MM.1S (cell line): ENCODE results near the gene PLA2G2F.

Source experiments
- DNase-seq: peaks from one replicate; pipeline ENCODE4 v3.0.0-alpha.2; 2015
- H2AFZ ChIP-seq: fragments of 300-600 bp; sonication (generic); 2 replicates; pipeline ENCODE4 v1.6.0; 2016; ENCODE audit warnings: antibody characterized with exemption, low read length
- H3F3A ChIP-seq: fragments of 300-600 bp; sonication (generic); 2 replicates; pipeline ENCODE4 v1.6.1; 2016; ENCODE audit warnings: mild to moderate bottlenecking, antibody characterized with exemption, low read length, moderate library complexity, mixed read lengths; ENCODE audit not compliant: insufficient read depth
- H3K27ac ChIP-seq: fragments of 300-600 bp; sonication (generic); 2 replicates; pipeline ENCODE4 v1.5.1; 2016; ENCODE audit warnings: mild to moderate bottlenecking, low read length
- H3K27me3 ChIP-seq: fragments of 300-600 bp; sonication (generic); replicated peaks from 2 replicates; pipeline ENCODE4 v1.6.0; 2016; ENCODE audit warnings: low read length; ENCODE audit not compliant: insufficient read depth
- H3K36me3 ChIP-seq: fragments of 300-600 bp; sonication (generic); replicated peaks from 2 replicates; pipeline ENCODE4 v1.6.1; 2016; ENCODE audit warnings: mild to moderate bottlenecking, low read length, mixed read lengths; ENCODE audit not compliant: insufficient read depth
- H3K4me1 ChIP-seq: fragments of 300-600 bp; sonication (generic); 2 replicates; pipeline ENCODE4 v1.6.1; 2016; ENCODE audit warnings: low read length, mixed read lengths
- H3K4me2 ChIP-seq: fragments of 300-600 bp; sonication (generic); 2 replicates; pipeline ENCODE4 v1.6.0; 2016; ENCODE audit warnings: low read depth, low read length
- H3K4me3 ChIP-seq: fragments of 300-600 bp; sonication (generic); 2 replicates; pipeline ENCODE4 v1.5.1; 2016; ENCODE audit warnings: low read length, mixed read lengths
- H3K79me2 ChIP-seq: fragments of 300-600 bp; sonication (generic); 2 replicates; pipeline ENCODE4 v1.6.1; 2016; ENCODE audit warnings: mixed run types, low read length, mixed read lengths
- H3K9ac ChIP-seq: fragments of 300-600 bp; sonication (generic); 2 replicates; pipeline ENCODE4 v1.6.1; 2016; ENCODE audit warnings: low read length, mixed read lengths
- H3K9me2 ChIP-seq: fragments of 300-600 bp; sonication (generic); replicated peaks from 2 replicates; pipeline ENCODE4 v1.6.1; 2016; ENCODE audit warnings: mild to moderate bottlenecking, low read length, mixed read lengths; ENCODE audit not compliant: insufficient read depth
- H3K9me3 ChIP-seq: fragments of 300-600 bp; sonication (generic); replicated peaks from 2 replicates; pipeline ENCODE4 v1.6.1; 2016; ENCODE audit warnings: mild to moderate bottlenecking, low read length, mixed read lengths; ENCODE audit not compliant: insufficient read depth
- H4K20me1 ChIP-seq: fragments of 300-600 bp; sonication (generic); 2 replicates; pipeline ENCODE4 v1.6.1; 2016; ENCODE audit warnings: mild to moderate bottlenecking, low read length, moderate library complexity, mixed read lengths; ENCODE audit not compliant: insufficient read depth
- EZH2 ChIP-seq: fragments of 300-600 bp; sonication (generic); optimal IDR thresholded peaks from 2 replicates; pipeline ENCODE3; 2017; ENCODE audit warnings: low read depth, mild to moderate bottlenecking, antibody characterized with exemption, low read length, mixed read lengths
- EZH2phosphoT487 ChIP-seq: fragments of 300-600 bp; sonication (generic); IDR thresholded peaks from 2 replicates; pipeline ENCODE4 v1.6.1; 2018; ENCODE audit warnings: antibody characterized with exemption, low read length
- TF ChIP-seq, protein P1 (sequence below): fragments of 300-600 bp; sonication (generic); IDR thresholded peaks from 2 replicates; pipeline ENCODE4 v1.5.1; 2016; ENCODE audit warnings: antibody characterized with exemption, low read length, mixed read lengths

The PLA2G2F gene

DNA sequence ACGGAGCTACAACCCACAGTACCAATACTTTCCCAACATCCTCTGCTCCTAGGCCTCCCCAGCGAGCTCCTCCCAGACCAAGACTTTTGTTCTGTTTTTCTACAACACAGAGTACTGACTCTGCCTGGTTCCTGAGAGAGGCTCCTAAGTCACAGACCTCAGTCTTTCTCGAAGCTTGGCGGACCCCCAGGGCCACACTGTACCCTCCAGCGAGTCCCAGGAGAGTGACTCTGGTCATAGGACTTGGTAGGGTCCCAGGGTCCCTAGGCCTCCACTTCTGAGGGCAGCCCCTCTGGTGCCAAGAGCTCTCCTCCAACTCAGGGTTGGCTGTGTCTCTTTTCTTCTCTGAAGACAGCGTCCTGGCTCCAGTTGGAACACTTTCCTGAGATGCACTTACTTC, 48.5 kb upstream of the PLA2G2F start:
- Histone ChIP-seq H3K27ac (no peak overlapping the region), H3K4me1 (no peaks in the 10 kb centered on the region), H3K36me3 (no peaks in the 10 kb centered on the region), H3K9ac (no peak overlapping the region), H4K20me1 (no peaks in the 10 kb centered on the region), H3K4me3 (no peak overlapping the region), H3K4me2 (no peak overlapping the region), H3K9me2 (no peaks in the 10 kb centered on the region), H2AFZ (no peak overlapping the region), H3K79me2 (no peaks in the 10 kb centered on the region), H3F3A (no peaks in the 10 kb centered on the region), H3K27me3 (peaks cover 25% of the 10 kb centered on the region), H3K9me3 (no peaks in the 10 kb centered on the region)
- TF ChIP-seq, protein P1, sequence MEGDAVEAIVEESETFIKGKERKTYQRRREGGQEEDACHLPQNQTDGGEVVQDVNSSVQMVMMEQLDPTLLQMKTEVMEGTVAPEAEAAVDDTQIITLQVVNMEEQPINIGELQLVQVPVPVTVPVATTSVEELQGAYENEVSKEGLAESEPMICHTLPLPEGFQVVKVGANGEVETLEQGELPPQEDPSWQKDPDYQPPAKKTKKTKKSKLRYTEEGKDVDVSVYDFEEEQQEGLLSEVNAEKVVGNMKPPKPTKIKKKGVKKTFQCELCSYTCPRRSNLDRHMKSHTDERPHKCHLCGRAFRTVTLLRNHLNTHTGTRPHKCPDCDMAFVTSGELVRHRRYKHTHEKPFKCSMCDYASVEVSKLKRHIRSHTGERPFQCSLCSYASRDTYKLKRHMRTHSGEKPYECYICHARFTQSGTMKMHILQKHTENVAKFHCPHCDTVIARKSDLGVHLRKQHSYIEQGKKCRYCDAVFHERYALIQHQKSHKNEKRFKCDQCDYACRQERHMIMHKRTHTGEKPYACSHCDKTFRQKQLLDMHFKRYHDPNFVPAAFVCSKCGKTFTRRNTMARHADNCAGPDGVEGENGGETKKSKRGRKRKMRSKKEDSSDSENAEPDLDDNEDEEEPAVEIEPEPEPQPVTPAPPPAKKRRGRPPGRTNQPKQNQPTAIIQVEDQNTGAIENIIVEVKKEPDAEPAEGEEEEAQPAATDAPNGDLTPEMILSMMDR = no peak
- TF ChIP-seq EZH2phosphoT487 (no peak), EZH2 (no peak)
- DNase-seq = no peak

DNA sequence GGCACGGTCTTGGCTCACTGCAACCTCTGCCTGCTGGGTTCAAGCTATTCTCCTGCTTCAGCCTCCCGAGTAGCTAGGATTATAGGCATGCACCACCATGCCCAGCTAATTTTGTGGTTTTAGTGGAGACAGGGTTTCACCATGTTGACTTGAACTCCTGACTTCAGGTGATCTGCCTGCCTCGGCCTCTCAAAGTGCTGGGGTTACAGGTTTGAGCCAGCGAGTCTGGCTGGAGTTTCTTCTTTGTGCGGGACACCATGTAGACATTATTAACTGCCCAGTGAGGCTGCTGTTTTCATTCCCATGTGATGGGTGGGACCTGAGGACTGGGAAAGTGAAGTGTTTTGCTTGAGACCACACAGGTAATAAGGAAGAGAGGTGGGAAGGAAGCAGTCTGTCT, 45.8 kb upstream of the PLA2G2F start:
- no peak overlapping the region for H2AFZ ChIP-seq
- H4K20me1 ChIP-seq = no peaks in the 10 kb centered on the region
- no peaks in the 10 kb centered on the region for H3K79me2 ChIP-seq
- no peak overlapping the region for H3K4me2 ChIP-seq
- no peak for TF ChIP-seq EZH2phosphoT487
- TF ChIP-seq EZH2 = no peak
- TF ChIP-seq, protein P1 = no peak
- no peak overlapping the region for H3K9ac ChIP-seq
- no peaks in the 10 kb centered on the region for H3K36me3 ChIP-seq
- no peak overlapping the region for H3K4me3 ChIP-seq
- no peak for DNase-seq
- H3K9me3 ChIP-seq = no peaks in the 10 kb centered on the region
- H3F3A ChIP-seq = no peaks in the 10 kb centered on the region
- H3K9me2 ChIP-seq = no peaks in the 10 kb centered on the region
- no peak overlapping the region for H3K27ac ChIP-seq
- no peaks in the 10 kb centered on the region for H3K4me1 ChIP-seq
- peaks cover 25% of the 10 kb centered on the region for H3K27me3 ChIP-seq

DNA sequence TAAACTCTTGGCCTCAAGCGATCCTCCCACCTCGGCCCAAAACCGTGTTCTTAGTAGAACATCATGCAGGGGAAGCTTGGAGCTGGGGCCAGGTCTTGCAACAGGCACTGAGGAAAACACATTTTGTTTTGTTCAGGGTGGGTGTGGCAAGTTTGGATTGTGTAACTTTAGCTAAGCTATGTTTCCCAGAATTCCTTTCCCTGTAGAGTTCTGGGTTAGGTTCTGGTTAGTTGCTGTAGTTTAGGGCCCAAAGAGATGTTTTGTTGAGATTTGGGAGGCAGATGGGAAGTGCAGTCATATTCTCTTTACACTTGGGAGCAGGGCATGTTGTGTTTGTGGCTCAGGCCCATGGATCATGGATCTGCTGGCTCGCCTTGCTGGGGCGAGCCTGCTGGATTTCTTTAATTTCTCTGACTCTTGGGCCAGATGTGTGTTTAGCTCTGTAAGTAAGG, 45.2 kb upstream of the PLA2G2F start:
- no peak for DNase-seq
- H3K9me3 ChIP-seq = no peaks in the 10 kb centered on the region
- no peak overlapping the region for H3K4me2 ChIP-seq
- peaks cover 25% of the 10 kb centered on the region for H3K27me3 ChIP-seq
- H3K4me1 ChIP-seq = no peaks in the 10 kb centered on the region
- H4K20me1 ChIP-seq = no peaks in the 10 kb centered on the region
- no peaks in the 10 kb centered on the region for H3K36me3 ChIP-seq
- no peak overlapping the region for H3K27ac ChIP-seq
- no peaks in the 10 kb centered on the region for H3K9me2 ChIP-seq
- H3K9ac ChIP-seq = no peak overlapping the region
- no peaks in the 10 kb centered on the region for H3K79me2 ChIP-seq
- no peak for TF ChIP-seq EZH2phosphoT487
- TF ChIP-seq EZH2 = no peak
- TF ChIP-seq, protein P1 = no peak
- H3F3A ChIP-seq = no peaks in the 10 kb centered on the region
- H3K4me3 ChIP-seq = no peak overlapping the region
- H2AFZ ChIP-seq = no peak overlapping the region
